ENCODE results near the gene KCNJ10.

DNA sequence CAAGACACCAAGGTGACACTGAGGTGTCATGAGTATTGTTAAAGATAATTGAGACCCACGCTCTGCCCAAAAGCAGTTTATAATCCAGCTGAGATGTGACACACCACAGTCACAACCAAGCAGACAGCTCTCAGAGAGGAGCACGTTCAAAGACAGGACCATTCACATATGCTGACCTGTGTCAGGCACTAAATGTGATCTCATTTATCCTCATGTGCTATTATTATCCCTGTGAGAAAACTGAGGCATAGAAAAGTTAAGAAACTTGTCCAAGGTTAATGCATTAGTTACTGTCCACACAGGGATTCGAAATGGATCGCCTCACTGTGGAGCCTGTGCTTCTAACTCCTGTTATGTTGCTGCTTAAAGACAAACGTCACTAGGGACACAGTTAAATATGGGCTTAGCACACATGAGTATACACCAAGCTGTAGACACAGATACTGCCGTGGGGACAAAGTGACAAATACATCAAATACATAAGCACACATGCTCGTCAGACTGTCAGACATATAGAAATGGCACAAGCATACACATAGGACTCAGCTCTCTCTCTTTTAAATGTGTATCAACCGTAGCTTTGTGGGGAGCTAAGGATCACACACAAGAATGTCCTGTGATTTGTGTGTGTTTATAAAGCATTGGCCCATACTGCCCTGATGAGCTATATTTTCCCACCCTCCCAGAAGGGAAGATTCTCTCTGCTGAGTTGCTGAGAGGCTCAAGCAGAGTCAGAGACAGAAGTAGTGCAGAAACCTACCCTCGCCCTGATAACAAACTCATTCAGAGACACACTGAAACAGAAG is 32.0 kb upstream of the KCNJ10 start:
- TF ChIP-seq CTCF (IDR thresholded peaks at IDR 0.05; ENCODE audit: insufficient read depth, low read depth, low read length), result no peak
- no peak for TF ChIP-seq EZH2 (IDR thresholded peaks at IDR 0.05; ENCODE audit: insufficient read depth, low read length)

Measured in astrocyte (in vitro differentiated cells and primary cell).